GM19463 (cell line): ENCODE results near the gene MORF4L1.
A peak's percentile ranks its signal among the peaks of the same experiment; 100 is the strongest.
"Not testable (repeated sequence)": the region's sequence is repeated elsewhere in the genome, so short reads cannot be mapped to it uniquely, and the experiment has no call there.

Experiments
- ATAC-seq: cut with Tn5 transposase; IDR thresholded peaks from one replicate; pipeline ENCODE4 v1.9.1; 2021; ENCODE audit warnings: mild to moderate bottlenecking, moderate library complexity; ENCODE audit not compliant: unreplicated experiment

MORF4L1 gene

DNA sequence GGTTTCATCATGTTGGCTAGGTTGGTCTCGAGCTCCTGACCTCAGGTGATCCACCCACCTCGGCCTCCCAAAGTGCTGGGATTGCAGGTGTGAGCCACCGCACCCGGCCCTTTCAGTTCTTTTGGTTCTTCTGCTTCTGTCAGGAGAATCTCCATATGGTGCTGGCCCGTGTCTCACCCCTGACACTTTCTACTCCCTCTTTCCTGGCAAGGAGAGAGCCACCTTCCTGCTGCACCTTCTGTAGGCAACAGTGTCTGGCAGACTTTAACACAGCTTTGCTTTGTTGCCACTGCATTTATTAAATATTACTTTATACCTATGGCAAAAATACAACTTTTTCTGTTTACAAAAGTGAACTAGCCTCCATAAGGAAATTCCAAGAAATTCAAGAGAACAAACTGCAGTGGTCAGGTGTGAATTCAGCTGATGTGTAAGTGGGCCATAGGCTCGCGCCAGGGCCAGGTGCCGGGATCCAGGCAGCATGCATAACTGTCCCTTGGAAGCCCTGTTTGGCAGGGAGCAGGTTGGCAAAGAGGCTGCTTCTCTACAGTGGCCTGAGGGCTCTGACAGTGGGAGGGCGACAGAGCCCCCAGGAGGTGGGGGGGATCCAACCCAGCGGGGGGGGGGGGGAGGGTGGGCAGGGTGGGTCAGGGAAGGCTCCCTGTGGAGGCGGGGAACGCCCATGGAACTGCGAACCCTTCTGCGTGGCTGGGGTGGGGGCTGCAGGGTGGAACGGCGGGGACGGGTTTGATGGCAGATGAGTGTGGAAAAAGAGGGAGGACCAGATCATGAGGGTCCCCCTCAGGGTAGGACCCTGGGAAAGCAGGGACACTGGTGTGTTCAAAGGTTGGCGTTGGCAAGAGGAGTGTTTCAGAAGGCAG lies 51.0 kb downstream of the MORF4L1 start:
- ATAC-seq: no peak

DNA sequence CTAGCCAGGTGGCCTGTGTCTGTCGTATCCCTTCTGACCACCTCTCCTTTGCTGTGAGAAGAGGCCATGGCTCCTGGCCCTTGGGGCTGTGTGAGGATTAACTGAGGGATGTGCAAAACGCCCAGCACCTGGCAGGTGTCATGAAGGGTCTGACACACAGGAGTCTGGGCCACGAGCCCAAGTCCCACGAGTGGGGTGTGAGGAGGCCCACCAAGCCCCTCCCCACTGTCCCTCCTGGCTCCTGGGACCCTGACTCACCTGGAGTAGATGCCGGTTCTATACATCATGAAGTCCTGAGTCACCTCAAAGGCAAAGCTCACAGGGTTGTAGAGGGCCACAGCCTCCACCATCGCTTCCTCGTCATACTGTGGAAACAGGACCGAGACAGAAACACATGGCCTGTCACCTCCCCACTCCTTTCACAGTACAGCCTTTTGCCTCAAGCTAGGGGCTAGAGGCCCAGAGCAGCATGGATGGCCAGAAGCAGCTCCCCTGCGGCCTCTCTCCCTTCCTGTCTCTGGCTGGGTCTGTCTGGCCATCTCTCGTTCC lies 52.5 kb downstream of the MORF4L1 start:
- ATAC-seq: no peak

DNA sequence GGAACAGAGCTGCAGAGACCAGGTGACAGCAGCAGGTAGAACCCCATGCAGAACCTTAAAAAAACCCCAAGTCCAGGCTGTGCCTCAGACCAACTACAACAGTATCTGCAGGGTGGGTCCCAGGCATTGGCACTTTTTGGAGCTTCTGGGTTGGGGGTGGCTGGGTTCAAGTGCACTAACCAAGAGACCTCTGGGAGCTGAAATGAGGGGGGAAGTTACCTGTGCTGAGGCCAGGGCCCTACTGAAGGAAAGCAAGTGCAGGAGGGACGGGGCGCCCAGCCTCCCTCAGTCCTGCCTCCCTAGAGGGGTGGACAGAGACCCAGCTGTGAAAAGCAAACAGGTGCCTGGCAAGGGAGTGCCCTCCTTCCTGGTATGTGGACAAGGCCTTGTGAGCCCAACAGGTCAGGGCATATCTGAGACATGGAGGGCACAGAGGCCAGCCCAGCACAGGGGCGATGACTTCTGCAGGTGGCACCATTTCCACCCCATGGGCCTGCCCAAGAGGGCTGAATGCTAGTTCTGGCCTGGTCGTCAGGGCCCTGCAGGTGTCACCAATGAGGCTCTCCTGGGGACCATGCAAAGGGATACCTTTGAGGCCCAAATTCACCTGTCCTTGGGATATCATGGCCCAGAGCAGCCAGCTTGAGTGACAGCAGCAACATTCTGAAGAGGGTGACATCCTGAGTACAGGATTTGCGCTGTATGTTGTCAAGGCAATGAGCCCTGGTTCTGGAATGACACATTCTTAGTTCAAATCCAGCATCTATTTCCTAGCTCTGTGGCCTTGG lies 53.5 kb downstream of the MORF4L1 start:
- no peak for ATAC-seq

DNA sequence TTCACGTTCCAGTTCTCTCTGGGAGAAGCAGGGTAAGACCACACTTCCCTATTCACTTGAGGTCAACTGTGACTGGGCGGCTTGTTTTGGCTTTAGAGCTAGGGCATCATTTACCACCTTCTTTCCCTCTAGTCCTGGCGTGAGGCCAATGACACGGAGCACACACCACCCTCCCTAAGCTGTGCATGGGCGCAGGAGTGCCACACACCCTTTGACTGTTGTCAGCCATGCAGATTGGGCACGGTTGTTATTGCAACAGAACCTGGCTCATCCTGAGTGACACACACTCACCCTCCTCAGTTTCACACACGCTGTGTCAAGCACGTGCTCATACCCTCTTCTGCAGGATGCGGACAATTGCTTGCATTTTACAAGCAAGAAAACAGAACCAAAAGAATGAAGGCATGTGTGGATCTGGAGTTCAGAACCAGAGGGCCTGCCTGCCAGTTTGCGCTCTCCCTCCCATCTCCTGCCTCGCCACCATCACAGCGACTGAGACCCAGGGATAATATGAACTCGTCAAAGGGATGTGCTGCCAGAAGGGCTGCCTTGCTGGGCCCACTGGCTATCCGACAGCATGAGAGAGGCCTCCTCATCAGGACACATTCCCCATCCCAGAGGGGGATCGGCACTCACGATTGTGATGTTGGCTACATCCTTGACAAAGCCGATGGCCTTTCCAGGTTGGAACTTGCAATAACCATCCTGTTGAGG lies 54.5 kb downstream of the MORF4L1 start:
- ATAC-seq: no peak

DNA sequence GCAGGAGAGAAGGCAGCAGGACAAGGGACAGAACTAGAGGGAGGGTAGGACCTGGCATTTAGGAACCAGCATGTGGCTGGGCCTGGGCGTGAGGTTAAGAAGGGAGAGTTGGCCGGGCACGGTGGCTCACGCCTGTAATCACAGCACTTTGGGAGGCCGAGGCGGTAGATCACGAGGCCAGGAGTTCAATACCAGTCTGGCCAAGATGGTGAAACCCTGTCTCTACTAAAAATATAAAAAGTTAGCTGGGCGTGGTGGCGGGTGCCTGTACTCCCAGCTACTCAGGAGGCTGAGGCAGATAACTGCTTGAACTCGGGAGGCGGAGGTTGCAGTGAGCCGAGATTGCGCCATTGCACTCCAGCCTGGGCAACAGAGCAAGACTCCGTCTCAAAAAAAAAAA lies 55.5 kb downstream of the MORF4L1 start:
- ATAC-seq: not testable (repeated sequence)

DNA sequence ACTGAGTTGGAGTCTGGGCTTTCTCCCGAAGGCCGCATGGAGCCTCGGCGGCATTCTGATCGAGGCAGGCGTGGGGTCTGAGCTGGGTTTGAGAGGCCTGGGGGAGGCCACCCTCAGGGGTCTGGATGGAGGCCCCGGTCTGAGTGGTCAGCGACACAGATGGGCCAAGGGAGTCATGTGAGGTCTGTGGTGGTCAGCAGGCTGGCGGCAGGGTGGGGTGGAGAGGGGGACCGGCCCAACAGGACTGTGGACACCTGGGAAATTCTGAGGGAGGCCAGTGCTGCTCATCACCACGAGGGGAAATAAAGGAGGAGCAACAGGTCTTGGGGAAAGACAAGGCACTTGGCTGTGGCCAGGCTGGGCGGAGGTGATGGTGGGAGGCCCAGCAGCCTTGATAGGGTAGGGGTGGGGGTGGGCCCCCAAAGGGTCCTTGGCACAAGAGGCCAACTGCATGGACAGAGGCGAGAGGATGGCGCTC lies 56.0 kb downstream of the MORF4L1 start:
- ATAC-seq: no peak

DNA sequence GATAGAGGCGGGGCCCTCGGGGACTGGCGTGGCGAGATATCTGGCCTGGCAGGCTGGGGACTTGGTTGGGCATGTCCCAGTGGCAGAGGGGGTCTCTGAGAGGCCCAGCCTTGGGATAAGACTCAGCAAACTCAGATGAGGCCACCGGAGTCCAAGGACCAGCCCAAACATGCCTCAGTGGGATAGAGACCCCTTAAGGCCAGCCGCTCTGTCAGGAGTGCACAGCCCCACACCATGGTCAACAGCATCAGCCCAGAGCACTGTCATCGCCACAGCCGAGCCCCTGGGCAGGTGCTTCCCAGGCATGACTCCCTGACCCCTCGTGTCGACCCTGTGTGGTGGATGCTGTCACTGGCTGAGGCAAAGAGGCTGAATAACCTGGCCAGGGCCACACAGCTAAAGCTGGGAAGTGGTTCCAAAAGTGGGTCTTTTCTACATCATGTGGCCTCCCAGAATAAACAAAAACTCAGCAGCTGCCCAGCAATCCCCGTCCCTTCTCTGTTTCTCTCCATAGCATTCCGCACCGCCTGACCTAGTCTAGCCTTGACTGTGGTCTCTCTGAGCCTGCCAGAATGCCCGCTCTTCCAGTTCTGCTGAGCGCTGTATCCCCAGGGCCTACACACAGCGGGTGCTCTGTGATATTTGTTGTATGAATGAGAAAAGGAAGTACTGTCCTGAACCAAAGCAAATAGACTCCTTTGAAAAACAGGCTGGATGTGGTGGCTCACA lies 57.0 kb downstream of the MORF4L1 start:
- no peak for ATAC-seq

DNA sequence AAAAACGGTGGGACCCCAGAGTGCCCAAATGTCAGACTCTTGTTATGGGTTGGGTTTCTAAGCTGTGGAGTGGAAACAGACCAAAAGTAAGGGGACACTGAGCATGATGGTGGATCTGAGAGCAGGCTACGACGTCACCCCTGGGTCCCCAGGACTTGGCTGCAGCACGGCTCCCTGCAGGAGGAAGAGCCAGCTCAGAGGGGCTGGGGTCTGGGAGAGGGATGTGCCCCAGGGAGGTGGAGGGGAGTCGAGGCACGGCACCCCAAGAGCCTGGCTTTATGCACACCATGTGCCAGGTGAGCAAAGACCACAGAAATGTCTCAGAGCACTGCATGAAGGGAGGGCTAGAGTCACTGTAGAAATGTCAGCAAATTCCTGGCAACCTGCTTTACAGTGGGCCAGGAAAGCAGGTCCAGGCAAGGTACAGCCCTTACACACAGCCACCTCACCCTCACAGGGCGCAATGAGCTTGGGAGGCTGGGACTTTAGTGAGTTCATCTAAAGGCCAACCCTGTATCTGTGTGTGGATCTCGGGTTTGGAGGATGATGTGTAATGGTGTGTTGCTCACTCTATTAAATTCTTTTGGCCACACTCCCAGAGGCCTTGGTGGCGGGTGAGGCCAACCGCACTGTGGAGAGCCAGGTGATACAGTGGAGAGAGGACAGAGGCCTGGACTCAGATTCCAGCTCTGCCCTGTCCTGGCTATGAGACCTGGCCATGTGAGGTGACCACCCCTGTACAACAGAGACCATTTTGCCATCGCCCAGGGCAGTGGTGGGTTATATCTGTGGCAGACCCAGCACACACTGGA lies 58.1 kb downstream of the MORF4L1 start:
- no peak for ATAC-seq

DNA sequence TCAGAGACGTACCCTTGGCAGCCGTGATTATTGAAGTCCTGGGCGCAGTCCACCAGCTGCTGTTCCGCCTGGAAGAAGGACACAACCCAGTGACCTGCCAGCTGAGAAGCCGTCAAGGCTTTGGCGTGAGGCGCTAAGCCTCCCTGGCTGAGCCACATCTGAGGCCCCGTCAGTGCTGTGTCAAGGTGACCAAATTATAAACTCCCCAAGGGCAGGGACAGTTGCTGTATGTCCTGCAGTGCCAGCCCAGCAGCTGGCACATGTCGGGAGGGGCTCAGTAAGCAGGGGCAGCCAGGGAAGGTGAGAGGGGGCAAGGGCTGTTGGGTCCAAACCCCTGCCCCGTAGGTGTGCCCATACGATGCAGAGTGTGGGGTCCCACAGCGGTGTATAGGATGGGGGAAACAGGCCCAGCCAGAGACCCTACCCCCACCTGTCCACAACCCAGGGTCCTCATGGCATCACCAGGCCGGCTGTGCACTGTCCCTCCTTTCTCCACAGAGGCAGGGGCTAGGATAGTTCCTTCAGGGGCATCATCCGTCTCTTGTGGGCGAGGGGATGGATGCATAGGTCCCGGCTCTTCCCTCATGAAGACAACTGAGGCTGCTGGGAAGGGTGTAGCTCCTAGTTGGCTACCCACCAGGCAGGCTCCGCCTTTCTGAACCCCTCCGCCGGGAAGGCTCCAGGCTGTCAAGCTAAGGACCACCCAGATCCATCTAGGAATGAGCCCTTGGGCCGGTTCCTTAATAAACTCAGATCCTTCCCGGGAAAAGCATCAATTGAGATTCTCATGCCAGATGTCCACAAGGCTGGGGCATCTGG lies 59.0 kb downstream of the MORF4L1 start:
- ATAC-seq: no peak

DNA sequence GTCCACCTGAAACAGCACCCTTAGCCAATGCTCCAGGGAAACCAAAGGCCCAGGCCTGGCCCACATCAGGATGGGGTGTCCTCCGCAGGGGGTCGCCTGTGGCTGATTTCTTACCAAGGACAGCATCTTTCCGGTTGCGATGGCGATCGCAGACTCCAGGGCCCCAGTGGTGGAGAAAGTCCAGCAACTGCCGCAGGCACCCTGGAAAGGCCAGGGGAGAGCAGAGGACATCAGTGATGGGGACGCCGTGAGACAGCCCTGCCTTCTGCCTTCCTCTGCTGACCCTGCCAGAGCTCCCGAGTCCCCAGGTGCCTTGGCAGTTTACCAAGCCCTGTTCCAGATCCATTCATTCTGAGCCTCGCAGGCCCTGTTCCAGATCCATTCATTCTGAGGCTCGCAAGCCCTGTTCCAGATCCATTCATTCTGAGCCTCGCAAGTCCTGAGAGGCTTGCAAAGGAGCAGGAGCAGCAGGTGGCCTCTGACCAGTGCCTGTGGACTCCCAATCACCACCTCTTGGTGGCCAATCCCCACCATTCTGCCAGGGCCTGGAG lies 59.6 kb downstream of the MORF4L1 start:
- no peak for ATAC-seq

DNA sequence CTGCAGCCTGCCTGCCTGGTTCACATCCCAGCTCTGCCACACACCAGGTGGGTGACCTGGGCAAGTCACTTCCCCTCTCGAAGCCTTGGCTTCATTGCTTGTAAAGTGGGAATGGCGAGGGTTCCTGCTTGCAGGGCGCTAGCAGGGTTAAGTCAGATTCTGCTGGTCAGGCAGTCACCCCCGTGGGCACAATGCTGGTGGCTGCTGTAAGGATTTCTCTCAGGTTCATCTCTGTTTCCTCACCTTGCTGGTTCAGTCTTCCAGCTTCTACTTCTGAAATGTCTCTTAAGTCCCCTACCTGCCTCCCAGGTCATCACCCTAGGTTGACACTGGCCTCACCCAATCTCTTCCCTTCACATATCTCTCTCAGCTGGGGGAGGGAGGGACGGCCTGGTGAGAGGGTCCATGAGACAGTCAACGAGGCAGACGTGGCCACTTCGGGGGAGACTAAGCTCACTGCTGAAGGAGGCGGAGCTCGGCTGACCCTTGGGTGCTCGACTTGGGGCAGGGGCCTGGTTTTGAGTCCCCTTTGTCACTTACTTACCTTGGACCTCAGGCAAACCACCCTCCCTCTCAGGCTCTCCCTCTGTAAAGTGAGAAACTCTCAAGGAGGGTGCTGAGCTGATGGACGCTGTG lies 60.6 kb downstream of the MORF4L1 start:
- ATAC-seq: no peak

DNA sequence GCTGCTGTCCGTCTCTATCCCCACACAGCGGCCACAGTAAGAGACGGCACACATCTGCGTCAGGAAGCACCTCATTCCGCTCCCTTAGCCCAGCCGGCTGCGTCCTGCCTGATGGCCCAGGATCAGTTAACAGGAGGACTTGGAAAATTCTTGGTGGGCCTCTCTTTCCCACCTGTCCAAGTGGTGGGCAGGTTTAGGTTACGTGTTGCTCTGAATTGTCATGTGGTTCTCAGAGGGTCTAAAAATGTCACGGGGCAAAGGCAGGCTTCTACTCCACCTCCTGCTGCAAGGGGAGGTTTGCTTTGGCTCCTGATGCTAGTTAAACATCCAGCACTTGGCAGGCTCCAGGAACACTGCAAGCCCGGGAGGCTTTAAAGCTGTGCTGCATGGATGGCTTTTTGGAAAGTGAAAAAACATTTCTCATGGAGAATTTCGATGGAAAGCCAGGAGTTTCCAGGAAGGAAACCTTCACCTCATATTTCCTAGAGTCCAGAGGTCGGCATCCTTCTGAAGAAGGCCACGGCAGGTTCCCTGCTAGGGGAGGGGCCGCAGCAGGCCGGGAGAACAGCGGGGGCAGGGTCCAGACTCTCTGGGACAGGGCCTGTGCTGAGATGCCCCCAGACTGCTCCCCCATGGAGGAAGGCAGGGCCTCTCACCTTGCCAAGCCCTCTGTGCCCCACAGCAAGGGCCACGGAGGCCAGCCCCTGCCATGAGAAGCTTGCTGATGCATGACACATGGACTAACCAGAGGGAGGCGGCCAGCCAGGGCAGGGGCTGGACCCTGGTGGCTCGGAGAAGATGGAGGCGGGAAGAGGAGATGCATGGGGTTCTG lies 61.3 kb downstream of the MORF4L1 start:
- ATAC-seq: no peak

DNA sequence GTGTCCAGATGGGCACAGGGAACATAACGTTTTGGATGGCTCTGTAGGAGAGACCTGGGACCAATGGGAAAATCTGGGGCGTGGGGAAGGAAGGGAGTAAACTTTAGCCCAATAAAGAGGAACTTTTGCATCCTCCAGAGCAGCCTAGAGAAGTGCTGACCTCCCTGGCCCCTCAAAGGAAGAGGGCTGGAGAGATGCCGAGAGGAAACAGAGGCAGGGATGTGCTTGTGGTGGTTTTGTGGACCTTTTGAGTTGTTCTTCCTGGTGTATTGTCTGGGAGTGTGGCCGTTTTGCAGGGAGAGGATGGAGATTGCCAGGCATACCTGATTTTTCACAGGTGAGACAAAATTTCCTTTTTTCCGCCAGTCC lies 61.9 kb downstream of the MORF4L1 start:
- no peak for ATAC-seq

DNA sequence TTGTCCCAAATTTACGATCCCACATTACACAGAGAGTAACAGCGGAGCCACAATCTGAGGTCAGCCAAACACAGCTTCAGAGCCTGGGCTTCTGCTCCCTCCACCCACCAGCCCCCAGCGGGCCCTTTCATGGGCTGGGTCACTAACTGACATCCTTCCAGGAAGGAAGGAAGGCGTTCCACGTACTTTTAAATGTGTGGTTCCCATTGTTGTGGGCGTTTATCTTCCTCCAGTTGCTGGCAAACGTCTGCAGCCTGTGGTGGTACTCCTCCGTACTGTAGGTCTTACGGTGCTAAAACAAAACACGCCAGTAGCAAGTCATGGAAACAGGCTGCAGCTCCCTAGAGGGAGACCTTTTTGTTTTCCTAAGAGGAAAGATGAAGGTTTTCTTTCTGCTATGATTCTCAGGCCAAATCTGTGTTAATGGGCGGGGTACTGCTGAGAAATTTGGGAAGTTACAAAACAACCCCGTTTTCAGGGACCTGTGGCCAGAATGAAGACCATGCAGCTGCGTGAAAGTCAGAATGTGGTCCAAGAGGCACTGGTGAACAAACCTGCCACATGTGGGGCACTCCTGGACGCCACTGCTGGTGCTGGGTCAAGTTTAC lies 64.5 kb downstream of the MORF4L1 start:
- no peak for ATAC-seq

DNA sequence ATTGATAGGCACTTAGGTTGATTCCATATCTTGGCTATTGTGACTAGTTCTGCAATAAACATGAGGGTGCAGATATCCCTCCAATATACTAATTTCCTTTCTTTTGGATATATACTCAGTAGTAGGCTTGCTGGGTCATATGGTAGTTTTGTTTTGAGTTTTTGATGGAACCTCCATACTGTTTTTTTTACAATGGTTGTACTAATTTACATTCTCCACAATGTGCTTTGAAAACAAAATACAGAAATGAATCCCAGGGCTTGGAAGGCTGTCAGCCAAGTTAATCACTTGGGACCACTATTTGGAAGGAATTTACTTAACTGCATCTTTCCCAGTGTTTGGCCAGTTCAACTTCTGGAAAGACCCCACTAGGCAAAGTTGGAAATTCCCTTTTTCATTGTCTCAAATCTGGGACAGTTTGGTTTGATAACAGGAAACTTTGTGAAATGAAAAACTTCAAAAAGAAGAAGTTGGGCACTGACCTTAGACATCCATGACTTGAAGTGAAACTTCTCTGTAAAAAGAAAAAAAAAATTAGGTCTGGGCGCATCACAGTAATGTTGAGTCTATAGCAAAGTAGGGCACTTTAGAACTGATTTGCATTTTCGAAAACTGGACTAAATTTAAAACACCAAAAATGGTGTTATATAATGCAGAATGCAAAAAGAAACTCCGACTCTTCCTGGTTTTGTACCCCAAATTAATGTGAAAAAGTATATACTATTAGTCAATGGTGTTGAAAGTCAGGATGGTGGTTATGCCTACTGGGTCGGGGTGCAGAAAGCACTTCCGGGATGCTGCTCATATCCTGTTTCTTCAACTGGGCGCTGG lies 66.2 kb downstream of the MORF4L1 start:
- peak; percentile 73 for ATAC-seq

DNA sequence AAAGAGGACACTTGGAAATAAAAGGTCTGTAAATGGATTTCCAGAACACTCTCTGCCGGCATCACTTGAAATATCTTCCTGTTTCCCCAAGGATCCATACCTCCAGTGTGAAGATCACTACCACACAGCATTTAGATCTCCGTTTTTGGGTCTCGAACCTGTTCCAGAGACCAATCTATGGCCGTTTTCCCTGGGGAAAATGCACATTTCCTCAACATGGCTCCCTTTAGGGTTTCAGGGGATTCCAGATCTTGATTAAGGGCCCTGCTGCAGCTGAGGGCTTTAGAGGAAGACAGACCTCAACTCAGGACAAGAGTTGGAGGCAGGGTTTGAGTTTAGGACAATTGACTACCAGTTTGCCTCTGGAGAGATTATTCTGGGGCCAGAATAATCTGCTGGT lies 70.1 kb downstream of the MORF4L1 start:
- no peak for ATAC-seq
